Measurements from ENCODE around the gene RIMS4. TPM values are rescaled to one million over a fixed set of nuclear protein-coding genes. Genes with fewer than 3 reads are reported as not detected.

The RIMS4 gene
- total and polyA plus RNA-seq, 2 of the 8 experiments (the other 6 are each of a cell fraction or from before 2014, with no cell fraction given) = 13.3 to 44.2 TPM

GRCh38 chr20:44849703-44850102 lies 39.4 kb upstream of the RIMS4 start:
- no peaks in the 10 kb centered on the region for H3K79me2 ChIP-seq (ENCODE audit: control insufficient read depth in 1 of 2, insufficient read depth in 2 of 2, low read length in 2 of 2)
- 74% methylated on average over 1 of the region's 1 CpG; no CpG with 5 or more reads in 1 of the 2 experiments for WGBS, 2 experiments (ENCODE audit: extremely low coverage in 1 of 2, insufficient coverage in 1 of 2, insufficient read length in 1 of 2, insufficient replicate concordance in 2 of 2, low coverage in 1 of 2, low lambda C conversion rate in 2 of 2, missing lambda C conversion rate in 1 of 2)
- no peak overlapping the region for H2AFZ ChIP-seq (ENCODE audit: low read length)
- no peak overlapping the region for H2BK12ac ChIP-seq (ENCODE audit: low read depth, low read length)
- no peaks in the 10 kb centered on the region for H3K36me3 ChIP-seq (ENCODE audit: control insufficient read depth in 2 of 4, insufficient read depth in 4 of 4, low read length in 3 of 4)
- no peak overlapping the region for H2BK20ac ChIP-seq (ENCODE audit: low read length)
- POLR2A ChIA-PET (ENCODE audit: partially characterized antibody) = interaction anchor here (0.8 kb wide), 1 partner anchor 18 kb away, joined by 4 read pairs; no protein-coding TSS in a partner anchor
- H3K14ac ChIP-seq (ENCODE audit: insufficient read length) = no peak overlapping the region
- CTCF ChIA-PET (ENCODE audit: partially characterized antibody) = interaction anchor here (0.6 to 3.5 kb wide), 8 partner anchors 9 to 131 kb away, joined by 3 to 14 read pairs (median 3); no protein-coding TSS in a partner anchor
- no peak overlapping the region for H2AK5ac ChIP-seq (ENCODE audit: low read depth, low read length)
- no peak overlapping the region for H4K5ac ChIP-seq (ENCODE audit: insufficient read length, low read depth, low read length)
- H2BK120ac ChIP-seq (replicated peaks; ENCODE audit: low read depth, low read length) = no peak overlapping the region
- H4K20me1 ChIP-seq (replicated peaks in 1 of 2; ENCODE audit: control insufficient read depth in 1 of 2, insufficient read depth in 2 of 2, low read length in 2 of 2) = peaks cover 0 to 2% of the 10 kb centered on the region in 2 experiments
- no peak overlapping the region for H3K27ac ChIP-seq (ENCODE audit: low read depth, low read length)
- DNase-seq (ENCODE audit: low read depth in 1 of 2, low spot score in 2 of 2) = no peak
- H3K23me2 ChIP-seq (ENCODE audit: low read depth, low read length) = no peaks in the 10 kb centered on the region; the same call in 1 of the 2 replicates
- H3K4ac ChIP-seq (replicated peaks; ENCODE audit: insufficient read length, low read depth, low read length) = no peak overlapping the region
- no peak overlapping the region for H4K8ac ChIP-seq (ENCODE audit: extremely low read depth, insufficient read depth, low read length)
- H3K4me2 ChIP-seq (ENCODE audit: insufficient read depth in 1 of 2, low read depth in 2 of 2, low read length in 2 of 2) = no peak overlapping the region
- H3K27me3 ChIP-seq (replicated peaks in 1 of 4; ENCODE audit: control insufficient read depth in 3 of 4, extremely low read depth in 1 of 4, insufficient read depth in 3 of 4, low read length in 3 of 4) = no peaks in the 10 kb centered on the region
- H3K18ac ChIP-seq (ENCODE audit: extremely low read depth, low read length) = no peak overlapping the region
- H4K91ac ChIP-seq (replicated peaks; ENCODE audit: insufficient read length, low read length) = no peak overlapping the region
- H3K4me3 ChIP-seq (ENCODE audit: extremely low read depth in 1 of 4, insufficient read depth in 2 of 4, low read depth in 3 of 4, low read length in 4 of 4) = no peak overlapping the region
- no peak overlapping the region for H2BK5ac ChIP-seq (ENCODE audit: low read depth, low read length)
- no peak for FAIRE-seq
- H2BK15ac ChIP-seq (ENCODE audit: low read length) = no peak overlapping the region
- peaks cover 0 to 5% of the 10 kb centered on the region in 2 experiments; a peak in 1 of 4 replicates for H3K9me3 ChIP-seq (ENCODE audit: insufficient read depth in 2 of 2, low read depth in 1 of 2, low read length in 1 of 2)
- H3K79me1 ChIP-seq (ENCODE audit: low read depth, low read length) = no peaks in the 10 kb centered on the region
- H3K9ac ChIP-seq (replicated peaks in 1 of 4; ENCODE audit: extremely low read depth in 1 of 4, low read depth in 3 of 4, low read length in 3 of 4) = no peak overlapping the region
- peaks cover 0 to 2% (median under 1%) of the 10 kb centered on the region in 4 experiments; a peak in 2 of 7 replicates for H3K4me1 ChIP-seq (replicated peaks in 1 of 4; ENCODE audit: control insufficient read depth in 3 of 4, insufficient read depth in 4 of 4, low read length in 3 of 4)
- H3K56ac ChIP-seq (replicated peaks; ENCODE audit: insufficient read length, low read depth, low read length) = no peak overlapping the region
- TF ChIP-seq RAD21 (IDR thresholded peaks at IDR 0.05 in 1 of 2, conservative IDR thresholded peaks at IDR 0.05 in 1 of 2; ENCODE audit: low read depth in 2 of 2, low read length in 2 of 2) = peak in 1 of 2 experiments; percentile 12; a peak in 1 of 4 replicates
- TF ChIP-seq CEBPB (IDR thresholded peaks at IDR 0.05; ENCODE audit: low read depth, low read length) = no peak
- TF ChIP-seq TEAD4 (IDR thresholded peaks at IDR 0.05; ENCODE audit: low read depth, low read length) = no peak
- TF ChIP-seq CBX8 (IDR thresholded peaks at IDR 0.05; ENCODE audit: borderline replicate concordance, low read depth, low read length) = no peak
- peak in 2 of 3 experiments; percentile 2 to 19; a peak in 1 of 4 replicates for TF ChIP-seq CTCF (IDR thresholded peaks at IDR 0.05; ENCODE audit: control extremely low read depth in 1 of 3, insufficient read depth in 1 of 3, low read depth in 1 of 3, low read length in 3 of 3)
- no peak for TF ChIP-seq BRCA1 (IDR thresholded peaks at IDR 0.05; ENCODE audit: low read depth, low read length)
- no peak for TF ChIP-seq CHD2 (IDR thresholded peaks at IDR 0.05; ENCODE audit: low read length)
- no peak overlapping the region for H3K23ac ChIP-seq (ENCODE audit: insufficient read length)

All from H1 (cell line).